ENCODE measurements around the gene CSAG2.

DNA sequence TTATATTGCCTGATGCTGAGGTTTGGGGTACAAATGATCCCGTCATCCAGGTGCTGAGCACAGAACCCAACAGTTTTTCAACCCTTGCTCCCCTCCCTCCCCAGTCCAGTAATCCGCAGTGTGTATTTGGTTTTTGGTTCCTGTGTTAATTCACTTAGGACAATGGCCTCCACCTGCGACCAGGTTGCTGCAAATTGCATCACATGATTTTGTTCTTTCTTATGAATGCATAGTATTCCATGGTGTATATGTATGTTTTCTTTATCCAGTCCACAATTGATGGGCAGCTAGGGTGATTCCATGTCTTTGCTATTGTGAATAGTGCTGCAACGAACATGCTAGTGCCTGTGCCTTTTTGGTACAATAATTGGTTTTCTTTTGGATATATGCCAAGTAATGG is 46.0 kb downstream of the CSAG2 start:
- TF ChIP-seq, protein P1, sequence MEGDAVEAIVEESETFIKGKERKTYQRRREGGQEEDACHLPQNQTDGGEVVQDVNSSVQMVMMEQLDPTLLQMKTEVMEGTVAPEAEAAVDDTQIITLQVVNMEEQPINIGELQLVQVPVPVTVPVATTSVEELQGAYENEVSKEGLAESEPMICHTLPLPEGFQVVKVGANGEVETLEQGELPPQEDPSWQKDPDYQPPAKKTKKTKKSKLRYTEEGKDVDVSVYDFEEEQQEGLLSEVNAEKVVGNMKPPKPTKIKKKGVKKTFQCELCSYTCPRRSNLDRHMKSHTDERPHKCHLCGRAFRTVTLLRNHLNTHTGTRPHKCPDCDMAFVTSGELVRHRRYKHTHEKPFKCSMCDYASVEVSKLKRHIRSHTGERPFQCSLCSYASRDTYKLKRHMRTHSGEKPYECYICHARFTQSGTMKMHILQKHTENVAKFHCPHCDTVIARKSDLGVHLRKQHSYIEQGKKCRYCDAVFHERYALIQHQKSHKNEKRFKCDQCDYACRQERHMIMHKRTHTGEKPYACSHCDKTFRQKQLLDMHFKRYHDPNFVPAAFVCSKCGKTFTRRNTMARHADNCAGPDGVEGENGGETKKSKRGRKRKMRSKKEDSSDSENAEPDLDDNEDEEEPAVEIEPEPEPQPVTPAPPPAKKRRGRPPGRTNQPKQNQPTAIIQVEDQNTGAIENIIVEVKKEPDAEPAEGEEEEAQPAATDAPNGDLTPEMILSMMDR (conservative IDR thresholded peaks at IDR 0.05 in 1 of 2, IDR thresholded peaks at IDR 0.05 in 1 of 2; ENCODE audit: extremely low read depth in 1 of 2, insufficient read depth in 1 of 2, low read depth in 1 of 2, low read length in 2 of 2) = no peak
- TF ChIP-seq EZH2 (IDR thresholded peaks at IDR 0.05; ENCODE audit: borderline replicate concordance, low read length) = no peak
